GM19372 (cell line): ENCODE results near the gene TRUB2.
"Not testable (repeated sequence)": the region's sequence is repeated elsewhere in the genome, so short reads cannot be mapped to it uniquely, and the experiment has no call there.

Experiments used
- ATAC-seq: cut with Tn5 transposase; IDR thresholded peaks from one replicate; pipeline ENCODE4 v1.9.1; 2021; ENCODE audit warnings: mild to moderate bottlenecking, low read depth, moderate library complexity; ENCODE audit not compliant: unreplicated experiment

Gene TRUB2

DNA sequence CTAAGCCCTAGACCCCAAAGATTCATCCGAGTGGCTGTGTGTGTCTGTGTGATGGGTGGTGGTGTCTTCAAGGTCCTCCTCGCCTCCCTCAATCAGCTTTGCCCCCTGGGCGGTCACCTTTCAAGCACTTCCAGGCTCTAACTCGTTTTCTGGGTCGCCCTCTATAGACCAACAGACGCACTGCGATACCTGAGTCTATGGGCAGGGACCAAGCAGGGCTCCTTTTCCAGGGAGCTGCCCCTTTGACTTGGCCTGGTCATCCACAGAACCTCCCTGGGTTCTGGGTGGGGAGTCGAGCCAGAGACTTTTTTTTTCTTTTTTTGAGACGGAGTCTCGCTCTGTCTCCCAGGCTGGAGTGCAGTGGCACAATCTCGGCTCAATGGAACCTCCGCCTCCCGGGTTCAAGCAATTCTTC lies 19.2 kb upstream of the TRUB2 start:
- ATAC-seq: no peak

GRCh38 chr9:128340691-128341434 lies 18.6 kb upstream of the TRUB2 start:
- peak; percentile 38 for ATAC-seq

GRCh38 chr9:128339761-128340690 lies 17.8 kb upstream of the TRUB2 start, which contains the start of gene SLC27A4:
Gene SLC27A4, plus strand, starts transcription at chr9:128340527. Its CDS starts 2,606 bp downstream, at chr9:128343133.
- peak; percentile 80 for ATAC-seq

DNA sequence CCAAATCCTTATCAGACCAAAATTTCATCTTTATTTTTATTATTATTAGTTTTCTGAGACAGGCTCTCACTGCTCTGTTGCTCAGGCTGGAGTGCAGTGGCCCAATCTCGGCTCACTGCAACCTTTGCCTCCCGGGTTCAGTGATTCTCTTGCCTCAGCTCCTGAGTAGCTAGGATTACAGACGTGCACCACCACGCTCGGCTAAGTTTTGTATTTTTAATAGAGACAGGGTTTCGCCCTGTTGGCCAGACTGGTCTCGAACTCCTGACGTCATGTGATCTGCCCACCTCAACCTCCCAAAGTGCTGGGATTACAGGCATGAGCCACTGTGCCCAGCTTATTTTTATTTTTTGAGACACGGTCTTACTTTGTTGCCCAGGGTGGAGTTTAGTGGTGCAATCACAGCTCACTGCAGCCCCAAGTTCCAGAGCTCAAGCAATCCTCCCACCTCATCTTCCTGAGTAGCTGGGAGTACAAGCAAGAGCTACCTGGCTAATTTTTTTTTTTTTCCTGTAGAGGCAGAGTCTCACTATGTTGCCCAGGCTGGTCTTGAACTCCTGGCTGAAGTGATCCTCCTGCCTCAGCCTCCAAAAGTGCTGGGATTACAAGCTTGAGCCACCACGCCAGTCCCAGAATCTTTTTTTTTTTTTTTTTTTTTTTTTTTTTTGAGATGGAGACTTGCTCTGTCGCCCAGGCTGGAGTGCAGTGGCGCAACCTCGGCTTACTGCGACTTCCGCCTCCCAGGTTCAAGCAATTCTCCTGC lies 16.8 kb upstream of the TRUB2 start:
- ATAC-seq: not testable (repeated sequence)

DNA sequence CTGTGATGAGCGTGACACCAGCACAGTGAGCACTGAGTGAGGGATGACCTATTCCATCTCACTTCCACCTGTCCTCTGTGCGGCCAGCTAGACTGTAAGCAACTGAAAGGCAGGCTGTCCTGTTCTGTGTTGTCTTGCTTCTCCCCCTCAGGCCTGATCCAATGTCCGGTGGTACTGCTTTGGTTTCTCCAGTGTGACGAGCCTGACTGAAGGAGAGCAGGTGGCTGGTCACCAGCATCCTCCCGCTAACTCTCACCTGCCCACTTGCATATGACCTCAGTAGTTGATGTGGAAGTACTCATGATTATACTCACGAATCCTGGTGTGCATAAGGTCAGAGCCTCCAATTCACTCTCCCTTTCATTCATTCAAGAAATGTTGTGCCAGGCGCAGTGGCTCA lies 15.7 kb upstream of the TRUB2 start:
- ATAC-seq: no peak

DNA sequence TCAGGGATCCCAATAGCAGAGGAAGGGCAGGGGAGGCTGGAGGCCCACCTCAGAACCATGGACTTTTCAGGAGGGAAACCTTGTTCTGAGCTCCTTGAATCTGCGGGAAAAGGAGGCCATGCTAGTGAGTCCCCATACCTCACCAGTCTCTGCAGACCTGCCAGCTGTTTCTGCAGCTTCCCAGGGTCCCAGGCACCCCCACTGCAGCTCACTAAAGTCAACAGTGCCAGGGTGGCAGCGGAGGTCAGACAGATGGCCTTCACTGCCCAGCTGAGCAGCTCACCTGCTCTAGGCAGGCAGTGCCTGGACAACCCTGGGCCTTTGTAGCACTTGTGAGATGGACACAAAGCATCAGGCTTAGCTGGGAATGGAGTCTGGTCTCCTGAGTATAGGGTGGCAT lies 13.7 kb upstream of the TRUB2 start:
- no peak for ATAC-seq

DNA sequence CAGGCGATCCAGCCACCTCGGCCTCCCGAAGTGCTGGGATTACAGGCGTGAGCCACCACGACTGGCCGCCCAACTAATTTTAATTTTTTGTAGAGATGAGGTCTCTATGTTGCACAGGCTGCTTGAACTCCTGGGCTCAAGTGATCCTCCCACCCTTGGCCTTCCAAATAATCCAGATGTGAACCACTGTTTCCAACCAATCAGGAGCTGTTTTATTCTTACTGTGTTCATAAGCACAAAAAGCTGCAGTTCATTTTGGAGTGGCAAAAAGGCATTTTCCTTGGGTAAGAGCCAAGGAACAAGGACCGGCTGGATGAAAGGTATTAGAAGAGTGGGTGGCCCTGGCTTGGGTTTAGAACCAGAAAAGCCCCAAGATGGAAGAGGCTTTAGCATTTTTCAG lies 12.9 kb upstream of the TRUB2 start:
- no peak for ATAC-seq

- ATAC-seq: no peak
Measured at GRCh38 chr9:128333451-128333869, 11.2 kb upstream of the TRUB2 start.

GRCh38 chr9:128325629-128326028 lies 3.4 kb upstream of the TRUB2 start:
- ATAC-seq: no peak

DNA sequence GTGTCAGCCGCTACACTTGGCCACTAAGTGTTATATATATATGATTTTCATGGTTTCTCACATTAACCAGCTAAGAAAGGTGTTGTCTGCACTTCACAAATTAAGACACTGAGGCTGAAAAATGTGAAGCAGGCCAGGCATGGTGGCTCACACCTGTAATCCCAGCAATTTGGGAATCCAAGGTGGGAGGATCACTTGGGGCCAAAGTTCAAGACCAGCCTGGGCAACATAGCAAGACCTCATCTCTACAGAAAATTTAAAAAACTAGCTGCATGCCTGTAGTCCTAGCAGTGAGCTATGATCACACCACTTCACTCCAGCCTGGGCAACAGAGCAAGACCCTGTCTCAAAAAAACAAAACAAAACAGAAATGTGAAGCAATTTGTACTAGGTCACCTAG lies 2.2 kb upstream of the TRUB2 start:
- ATAC-seq: no peak

DNA sequence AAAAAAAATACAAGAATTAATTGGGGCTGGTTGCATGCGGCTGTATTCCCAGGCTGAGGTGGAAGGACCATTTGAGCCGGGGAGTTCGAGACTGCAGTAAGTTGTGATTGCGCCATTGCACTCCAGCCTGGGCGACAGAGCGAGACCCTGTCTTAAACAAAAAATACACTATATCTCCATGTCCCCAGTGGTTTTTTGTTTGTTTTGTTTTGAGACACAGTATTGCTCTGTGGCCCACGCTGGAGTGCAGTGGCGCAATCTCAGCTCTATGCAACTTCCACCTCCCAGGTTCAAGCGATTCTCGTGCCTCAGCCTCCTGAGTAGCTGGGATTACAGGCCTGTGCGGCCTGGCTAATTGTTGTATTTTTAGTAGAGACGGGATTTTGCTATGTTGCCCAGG lies 1.5 kb upstream of the TRUB2 start:
- no peak for ATAC-seq

DNA sequence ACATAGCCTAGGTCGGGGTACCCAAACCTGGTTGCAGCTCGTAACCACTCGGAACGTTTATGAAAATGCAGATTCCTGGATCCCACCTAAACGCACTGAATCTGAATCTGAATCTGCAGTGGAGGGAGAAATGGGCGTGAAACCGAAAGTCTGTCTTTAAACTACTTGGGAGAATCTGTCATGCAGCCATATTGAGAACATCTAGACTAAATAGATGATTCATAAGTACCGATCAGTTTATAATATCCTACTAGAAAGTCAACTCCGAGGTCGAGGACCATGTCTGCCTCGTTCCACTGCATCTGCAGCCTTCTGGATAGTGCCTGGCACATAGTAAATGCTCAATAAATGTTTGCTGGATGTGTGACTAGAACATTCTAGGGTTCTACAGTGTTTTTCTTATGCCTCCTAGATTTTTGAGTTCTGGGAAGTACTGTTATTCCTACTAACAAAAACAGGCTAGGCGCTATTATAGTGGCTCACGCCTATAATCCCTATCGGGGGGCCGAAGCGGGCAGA lies 1.0 kb upstream of the TRUB2 start:
- no peak for ATAC-seq

DNA sequence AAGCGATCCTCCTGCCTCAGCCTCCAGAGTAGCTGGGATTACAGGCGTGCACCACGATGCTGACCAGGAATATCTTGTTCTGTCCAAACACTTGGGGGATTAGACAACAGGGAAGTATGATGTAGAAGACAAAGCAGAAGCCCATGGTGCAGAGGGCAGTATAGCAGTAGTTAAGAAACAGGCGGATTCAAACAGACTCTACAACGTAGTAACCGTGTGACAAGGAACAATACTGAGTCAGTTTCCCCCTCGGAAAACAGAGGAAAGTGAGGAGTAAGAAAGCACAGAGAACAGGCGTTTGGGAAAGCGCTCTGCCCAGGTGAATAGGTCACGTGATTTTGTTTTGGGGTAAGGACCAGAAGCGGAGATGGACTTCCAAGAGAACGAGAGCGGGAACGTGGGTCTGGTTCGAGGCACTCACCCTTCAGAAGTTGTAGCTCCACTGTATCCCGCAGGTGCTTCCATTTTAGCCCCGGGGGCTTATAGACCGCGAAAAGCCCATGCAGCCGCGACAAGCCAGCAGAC lies 306 bp downstream of the TRUB2 start:
- ATAC-seq: peak; percentile 3

DNA sequence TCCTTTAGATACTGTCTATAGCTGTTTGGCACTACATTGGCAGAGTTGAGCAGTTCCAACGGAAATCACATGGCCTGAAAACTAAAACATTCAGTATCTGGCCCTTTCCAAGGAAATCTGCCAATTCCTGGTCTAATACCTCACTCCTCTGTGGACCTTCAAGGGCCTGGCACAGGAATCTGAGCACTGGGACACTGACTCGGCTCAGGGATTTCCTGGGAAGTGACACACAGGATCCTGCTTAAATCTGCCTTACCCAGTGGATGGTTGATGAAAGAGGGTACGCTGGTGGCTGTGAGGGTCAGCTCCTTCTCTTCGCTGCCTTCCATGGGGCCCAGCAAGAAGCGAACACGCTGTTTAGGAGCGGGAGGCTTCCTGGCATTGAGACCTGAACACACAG lies 904 bp downstream of the TRUB2 start:
- ATAC-seq: no peak

DNA sequence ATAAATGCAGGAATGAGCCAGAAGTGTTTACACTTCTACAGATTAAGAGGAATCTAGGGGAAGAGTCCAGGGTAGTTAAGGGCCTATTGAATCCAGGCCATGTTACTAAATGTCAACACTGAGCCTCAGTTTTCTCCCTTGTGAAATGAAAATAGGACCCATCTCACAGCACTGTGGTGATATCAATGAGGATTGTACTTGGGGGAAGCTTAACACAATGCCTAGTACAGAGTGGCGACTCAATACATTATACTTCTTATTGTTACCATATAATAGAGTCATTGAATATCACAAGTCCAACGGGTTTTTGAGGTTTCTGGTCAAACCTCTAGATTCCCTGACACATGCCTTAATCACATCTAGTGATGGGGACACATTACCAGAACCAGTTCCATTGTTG lies 4.6 kb downstream of the TRUB2 start:
- ATAC-seq: no peak

DNA sequence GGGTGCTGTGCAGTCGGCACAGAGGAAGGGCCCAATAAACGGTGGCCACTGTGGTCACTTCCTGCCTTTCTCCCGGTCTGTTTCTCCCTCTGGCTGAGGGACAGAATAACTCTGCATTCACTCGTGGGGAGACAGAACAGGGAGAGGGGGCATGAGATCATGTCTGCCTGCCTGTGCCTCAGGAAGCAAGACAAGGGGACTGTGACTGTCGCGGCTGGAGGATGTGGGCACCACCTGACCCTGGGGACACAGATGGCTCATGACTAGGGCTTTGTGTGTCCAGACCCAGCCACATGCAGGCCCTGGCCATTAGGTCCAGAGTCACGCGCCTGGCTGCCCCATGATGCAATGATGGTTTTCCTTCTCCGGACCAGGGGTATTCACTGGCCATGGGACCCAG lies 5.8 kb downstream of the TRUB2 start:
- no peak for ATAC-seq

DNA sequence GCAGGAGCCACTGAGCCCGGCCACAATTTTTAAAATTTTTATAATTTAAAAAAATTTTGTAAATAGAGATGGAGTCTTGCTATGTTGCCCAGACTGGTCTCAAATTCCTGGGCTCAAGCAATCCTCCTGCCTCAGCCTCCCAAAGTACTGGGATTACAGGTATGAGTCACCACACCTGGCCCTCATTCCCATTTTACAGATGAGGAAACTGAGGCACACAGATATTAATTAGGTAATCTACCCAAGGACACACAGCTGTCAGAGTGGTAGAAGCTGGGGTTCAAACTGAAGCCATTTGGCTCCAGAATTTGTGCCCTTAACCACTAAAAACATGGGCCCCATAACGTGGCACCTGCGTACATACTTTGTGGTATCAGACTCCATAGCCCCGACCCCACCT lies 7.5 kb downstream of the TRUB2 start:
- ATAC-seq: no peak

DNA sequence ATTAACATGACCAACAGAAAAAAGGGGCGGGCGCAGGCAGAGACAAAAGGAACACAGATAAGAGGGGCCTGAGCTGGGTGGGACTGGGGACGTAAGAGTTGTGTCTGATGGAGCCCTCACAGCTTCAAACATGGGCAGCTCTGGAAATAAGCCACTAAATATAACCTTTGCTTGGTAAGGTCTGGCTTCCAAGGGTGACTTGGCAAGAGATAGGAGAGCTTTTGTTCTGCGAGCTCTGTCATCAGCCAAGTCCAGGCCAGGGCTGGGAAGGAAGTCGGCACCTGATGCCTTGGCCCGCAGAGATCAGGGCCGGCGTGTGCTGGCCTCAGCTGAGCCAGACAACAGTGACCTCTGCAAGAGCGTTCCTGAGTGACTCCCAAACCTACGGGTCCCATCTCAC lies 11.8 kb downstream of the TRUB2 start:
- no peak for ATAC-seq

GRCh38 chr9:128309551-128309950 lies 12.7 kb downstream of the TRUB2 start:
- no peak for ATAC-seq

DNA sequence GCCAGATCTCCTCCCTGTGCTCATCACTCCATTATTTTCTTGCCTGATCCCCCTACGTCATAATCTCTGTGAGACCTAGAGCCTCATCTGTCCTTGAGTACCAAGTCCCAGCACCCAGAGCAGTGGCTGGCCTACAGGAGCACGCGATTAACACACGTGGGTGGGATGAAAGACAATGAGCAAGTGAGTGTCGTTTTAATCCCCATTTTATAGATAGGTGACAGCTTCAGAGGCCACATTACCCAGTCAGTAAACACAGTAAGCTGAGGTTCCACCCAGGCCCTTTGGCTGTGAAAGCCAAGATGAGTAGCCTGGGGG lies 17.3 kb downstream of the TRUB2 start:
- no peak for ATAC-seq
